Measurements from ENCODE around the gene NPTX1.

The NPTX1 gene

DNA sequence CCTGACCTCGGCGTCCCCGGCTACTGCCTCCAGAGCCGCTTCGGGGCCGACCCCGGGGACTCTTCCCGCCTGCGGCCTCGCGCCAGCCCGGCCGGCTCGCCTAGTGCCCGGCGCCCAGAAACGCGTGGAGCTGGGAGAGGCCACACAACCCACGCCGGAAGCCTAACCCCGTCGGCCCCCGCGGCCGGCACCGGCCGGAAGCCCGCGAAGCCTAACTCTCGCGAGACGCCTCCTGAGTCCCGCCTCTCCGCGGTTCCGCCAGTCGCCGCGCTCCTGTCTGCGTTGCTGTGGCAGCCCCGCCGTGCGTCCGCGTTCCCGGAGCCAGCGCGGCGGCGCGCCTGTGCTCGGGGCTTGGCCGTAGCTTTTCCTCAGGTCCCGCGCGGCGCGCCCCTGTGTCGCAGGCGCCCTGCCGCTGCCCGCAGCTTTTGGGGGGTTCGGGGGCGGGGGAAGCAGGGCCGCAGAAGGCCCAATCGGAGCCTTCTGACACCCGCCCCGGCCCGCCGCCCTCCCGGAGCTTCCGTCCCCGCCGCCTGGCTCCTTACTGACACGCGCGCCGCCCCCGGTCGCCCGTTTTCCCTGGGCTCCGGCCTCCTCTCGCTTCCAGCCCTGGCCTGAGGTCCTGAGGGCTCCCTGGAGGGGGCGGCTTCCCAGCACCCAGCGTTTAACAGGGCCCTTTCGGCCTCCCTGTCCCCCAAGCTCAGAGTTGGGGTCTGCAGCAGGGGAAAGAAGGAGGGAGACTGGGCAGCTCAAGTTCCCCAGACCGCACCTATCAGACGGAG, 21.7 kb downstream of the NPTX1 start:
- H3K27me3 ChIP-seq (replicated peaks in 2 of 5; ENCODE audit: control insufficient read depth in 4 of 5, insufficient read depth in 5 of 5, low read length in 4 of 5): peaks cover 0 to 8% (median 0%) of the 10 kb centered on the region in 5 experiments
- under 1% methylated on average over 74 of the region's 88 CpGs for WGBS (ENCODE audit: insufficient coverage)
- no peaks in the 10 kb centered on the region for H3K9me3 ChIP-seq (ENCODE audit: control extremely low read depth in 1 of 5, control insufficient read depth in 4 of 5, insufficient read depth in 2 of 5, low read depth in 1 of 5, low read length in 4 of 5)
- POLR2A ChIA-PET: interaction anchor here (0.6 to 1.0 kb wide), 3 partner anchors 9 to 94 kb away, joined by 3 read pairs; no protein-coding TSS in a partner anchor
- H3K4me3 ChIP-seq (ENCODE audit: control insufficient read depth in 1 of 7, extremely low read depth in 1 of 7, insufficient read depth in 4 of 7, low read depth in 2 of 7, low read length in 6 of 7): peak overlapping the region; percentile 46 to 85 (median 78)
- H3K36me3 ChIP-seq (ENCODE audit: control insufficient read depth in 4 of 4, insufficient read depth in 4 of 4, low read length in 3 of 4): no peaks in the 10 kb centered on the region
- peak; percentile 95 to 98 (median 97) for DNase-seq
- H3K4me1 ChIP-seq (ENCODE audit: control extremely low read depth in 1 of 4, control insufficient read depth in 4 of 4, insufficient read depth in 4 of 4, low read length in 3 of 4): peaks cover 0 to 42% (median 27%) of the 10 kb centered on the region in 4 experiments
- H3K27ac ChIP-seq (ENCODE audit: insufficient read depth in 1 of 2, low read depth in 1 of 2, low read length in 2 of 2, poor library complexity in 1 of 2, severe bottlenecking in 2 of 2): peak overlapping the region; percentile 88 to 94
- CTCF ChIA-PET: interaction anchor here (0.9 to 2.3 kb wide), 4 partner anchors 16 to 121 kb away, joined by 3 to 10 read pairs (median 6); no protein-coding TSS in a partner anchor

DNA sequence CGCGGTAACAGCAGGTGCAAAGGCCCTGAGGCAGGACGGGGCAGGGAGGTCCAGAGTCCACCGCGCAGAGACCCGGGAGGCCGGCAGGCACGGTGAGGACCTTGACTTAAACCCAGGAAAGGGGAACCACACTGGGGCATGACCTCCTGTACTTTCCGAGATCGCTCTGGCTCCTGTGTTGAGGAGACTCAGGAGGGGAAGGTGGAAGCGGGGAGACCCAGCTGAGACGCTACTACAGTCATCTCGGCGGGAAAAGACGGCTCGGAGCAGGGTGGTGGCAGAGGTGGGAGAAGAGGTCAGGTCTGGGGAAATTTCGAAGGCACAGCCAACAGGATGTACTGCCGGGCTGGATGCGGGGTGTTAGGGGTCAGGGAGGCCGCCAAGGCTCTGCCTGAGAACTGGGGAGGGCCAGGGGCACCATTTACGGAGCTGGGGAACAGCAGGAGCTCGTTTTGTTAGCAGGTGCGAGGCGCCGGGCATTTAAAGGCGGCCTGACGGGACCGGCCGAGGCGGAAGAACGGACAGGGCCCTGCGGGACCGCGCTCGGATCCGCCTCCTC, 22.3 kb downstream of the NPTX1 start:
- Histone ChIP-seq H3K36me3 (ENCODE audit: control insufficient read depth in 4 of 4, insufficient read depth in 4 of 4, low read length in 3 of 4) (no peaks in the 10 kb centered on the region), H3K9me3 (ENCODE audit: control extremely low read depth in 1 of 5, control insufficient read depth in 4 of 5, insufficient read depth in 2 of 5, low read depth in 1 of 5, low read length in 4 of 5) (no peaks in the 10 kb centered on the region), H3K27me3 (replicated peaks in 2 of 5; ENCODE audit: control insufficient read depth in 4 of 5, insufficient read depth in 5 of 5, low read length in 4 of 5) (peaks cover 0 to 2% (median 0%) of the 10 kb centered on the region in 5 experiments), H3K4me3 (ENCODE audit: control insufficient read depth in 1 of 7, extremely low read depth in 1 of 7, insufficient read depth in 4 of 7, low read depth in 2 of 7, low read length in 6 of 7) (peak overlapping the region; percentile 46 to 85 (median 78)), H3K4me1 (ENCODE audit: control extremely low read depth in 1 of 4, control insufficient read depth in 4 of 4, insufficient read depth in 4 of 4, low read length in 3 of 4) (peaks cover 0 to 42% (median 27%) of the 10 kb centered on the region in 4 experiments), H3K27ac (ENCODE audit: insufficient read depth in 1 of 2, low read depth in 1 of 2, low read length in 2 of 2, poor library complexity in 1 of 2, severe bottlenecking in 2 of 2) (peak overlapping the region; percentile 88 to 94)
- WGBS (ENCODE audit: insufficient coverage): 31% methylated on average over 34 of the region's 36 CpGs
- ChIA-PET CTCF (interaction anchor here (0.9 to 2.3 kb wide), 4 partner anchors 17 to 122 kb away, joined by 3 to 10 read pairs (median 6); no protein-coding TSS in a partner anchor), POLR2A (interaction anchor here (1.0 kb wide), 1 partner anchor 85 kb away, joined by 3 read pairs; no protein-coding TSS in a partner anchor)
- no peak for DNase-seq

- H3K27me3 ChIP-seq (replicated peaks in 2 of 5; ENCODE audit: control insufficient read depth in 4 of 5, insufficient read depth in 5 of 5, low read length in 4 of 5): peaks cover 0 to 2% (median 0%) of the 10 kb centered on the region in 5 experiments
- peak overlapping the region in 3 of 7 experiments; percentile 78 to 85 (median 78) for H3K4me3 ChIP-seq (ENCODE audit: control insufficient read depth in 1 of 7, extremely low read depth in 1 of 7, insufficient read depth in 4 of 7, low read depth in 2 of 7, low read length in 6 of 7)
- no peak for DNase-seq
- whole genome bisulfite sequencing (ENCODE audit: insufficient coverage): 92% methylated on average over 13 of the region's 19 CpGs
- ChIA-PET POLR2A (no interaction called here), CTCF (no interaction called here)
- peaks cover 0 to 42% (median 27%) of the 10 kb centered on the region in 4 experiments for H3K4me1 ChIP-seq (ENCODE audit: control extremely low read depth in 1 of 4, control insufficient read depth in 4 of 4, insufficient read depth in 4 of 4, low read length in 3 of 4)
- H3K27ac ChIP-seq (ENCODE audit: insufficient read depth in 1 of 2, low read depth in 1 of 2, low read length in 2 of 2, poor library complexity in 1 of 2, severe bottlenecking in 2 of 2): peak overlapping the region in 1 of 2 experiments; percentile 94
- no peaks in the 10 kb centered on the region for H3K9me3 ChIP-seq (ENCODE audit: control extremely low read depth in 1 of 5, control insufficient read depth in 4 of 5, insufficient read depth in 2 of 5, low read depth in 1 of 5, low read length in 4 of 5)
- no peaks in the 10 kb centered on the region for H3K36me3 ChIP-seq (ENCODE audit: control insufficient read depth in 4 of 4, insufficient read depth in 4 of 4, low read length in 3 of 4)
Measured at GRCh38 chr17:80453126-80453997, 23.0 kb downstream of the NPTX1 start.

DNA sequence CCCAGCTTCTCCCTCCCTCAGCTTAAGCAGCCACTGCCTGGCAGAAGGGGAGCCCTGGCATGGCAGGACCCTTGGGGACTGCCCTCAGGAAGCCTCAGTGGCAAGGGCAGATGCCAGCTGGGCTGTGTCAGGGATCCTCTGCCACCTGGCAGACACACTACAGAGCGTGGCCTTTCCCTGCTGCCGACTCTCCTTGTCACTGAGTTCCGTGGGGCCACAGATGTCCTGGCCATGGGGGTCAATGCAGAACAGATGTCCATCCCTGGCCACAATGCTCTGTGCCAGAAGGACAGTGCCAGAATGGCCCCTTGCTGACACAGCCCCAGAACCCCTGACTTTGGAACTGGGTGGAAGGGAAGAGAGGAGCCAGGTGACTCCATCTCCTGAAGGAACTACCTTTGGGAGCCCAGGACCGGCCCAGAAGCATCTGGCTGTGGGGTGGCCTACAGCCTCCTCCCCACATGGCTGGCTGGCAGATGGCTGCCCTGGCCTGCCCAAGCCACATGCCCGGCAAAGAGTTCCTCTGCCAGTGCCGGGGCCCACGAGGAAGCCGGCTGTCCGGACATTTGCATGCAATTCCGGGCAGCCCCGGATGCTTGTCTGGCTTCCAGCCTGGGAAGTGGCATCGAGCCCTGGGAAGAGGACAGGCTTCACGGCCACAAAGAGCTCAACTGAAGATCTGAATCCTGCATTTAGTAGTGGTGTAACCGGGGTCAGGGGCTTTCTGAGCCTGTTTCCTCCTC, 24.1 kb downstream of the NPTX1 start:
- no peak for DNase-seq
- Histone ChIP-seq H3K4me3 (ENCODE audit: control insufficient read depth in 1 of 7, extremely low read depth in 1 of 7, insufficient read depth in 4 of 7, low read depth in 2 of 7, low read length in 6 of 7) (no peak overlapping the region), H3K4me1 (ENCODE audit: control extremely low read depth in 1 of 4, control insufficient read depth in 4 of 4, insufficient read depth in 4 of 4, low read length in 3 of 4) (peaks cover 0 to 32% (median 17%) of the 10 kb centered on the region in 4 experiments), H3K27ac (ENCODE audit: insufficient read depth in 1 of 2, low read depth in 1 of 2, low read length in 2 of 2, poor library complexity in 1 of 2, severe bottlenecking in 2 of 2) (no peak overlapping the region), H3K36me3 (ENCODE audit: control insufficient read depth in 4 of 4, insufficient read depth in 4 of 4, low read length in 3 of 4) (no peaks in the 10 kb centered on the region), H3K9me3 (ENCODE audit: control extremely low read depth in 1 of 5, control insufficient read depth in 4 of 5, insufficient read depth in 2 of 5, low read depth in 1 of 5, low read length in 4 of 5) (no peaks in the 10 kb centered on the region), H3K27me3 (replicated peaks in 2 of 5; ENCODE audit: control insufficient read depth in 4 of 5, insufficient read depth in 5 of 5, low read length in 4 of 5) (no peaks in the 10 kb centered on the region)
- 92% methylated on average over 12 of the region's 14 CpGs for WGBS (ENCODE audit: insufficient coverage)
- POLR2A ChIA-PET: interaction anchor here (0.8 kb wide), 1 partner anchor 12 kb away, joined by 3 read pairs; no protein-coding TSS in a partner anchor
- CTCF ChIA-PET: no interaction called here

- 96% methylated on average over 6 of the region's 9 CpGs for WGBS (ENCODE audit: insufficient coverage)
- Histone ChIP-seq H3K27ac (ENCODE audit: insufficient read depth in 1 of 2, low read depth in 1 of 2, low read length in 2 of 2, poor library complexity in 1 of 2, severe bottlenecking in 2 of 2) (no peak overlapping the region), H3K4me3 (ENCODE audit: control insufficient read depth in 1 of 7, extremely low read depth in 1 of 7, insufficient read depth in 4 of 7, low read depth in 2 of 7, low read length in 6 of 7) (no peak overlapping the region), H3K36me3 (ENCODE audit: control insufficient read depth in 4 of 4, insufficient read depth in 4 of 4, low read length in 3 of 4) (no peaks in the 10 kb centered on the region), H3K27me3 (replicated peaks in 2 of 5; ENCODE audit: control insufficient read depth in 4 of 5, insufficient read depth in 5 of 5, low read length in 4 of 5) (peaks cover 0 to 2% (median 0%) of the 10 kb centered on the region in 5 experiments), H3K9me3 (ENCODE audit: control extremely low read depth in 1 of 5, control insufficient read depth in 4 of 5, insufficient read depth in 2 of 5, low read depth in 1 of 5, low read length in 4 of 5) (no peaks in the 10 kb centered on the region), H3K4me1 (ENCODE audit: control extremely low read depth in 1 of 4, control insufficient read depth in 4 of 4, insufficient read depth in 4 of 4, low read length in 3 of 4) (peaks cover 0 to 21% (median 15%) of the 10 kb centered on the region in 4 experiments)
- ChIA-PET CTCF (no interaction called here), POLR2A (interaction anchor here (0.8 kb wide), 1 partner anchor 13 kb away, joined by 3 read pairs; no protein-coding TSS in a partner anchor)
- no peak for DNase-seq
Measured at GRCh38 chr17:80451104-80451775, 25.2 kb downstream of the NPTX1 start.

All from common myeloid progenitor, CD34-positive (primary cell).